NCI-H1417 (cell line): ENCODE measurements around the gene MIOX.
"Not testable (repeated sequence)": the region's sequence is repeated elsewhere in the genome, so short reads cannot be mapped to it uniquely, and the experiment has no call there.

ENCODE experiments used
- DNase-seq, 3 experiments: peaks; one replicate each; lab custom pipeline; 2025; lab: John Stamatoyannopoulos, UW

The MIOX gene

DNA sequence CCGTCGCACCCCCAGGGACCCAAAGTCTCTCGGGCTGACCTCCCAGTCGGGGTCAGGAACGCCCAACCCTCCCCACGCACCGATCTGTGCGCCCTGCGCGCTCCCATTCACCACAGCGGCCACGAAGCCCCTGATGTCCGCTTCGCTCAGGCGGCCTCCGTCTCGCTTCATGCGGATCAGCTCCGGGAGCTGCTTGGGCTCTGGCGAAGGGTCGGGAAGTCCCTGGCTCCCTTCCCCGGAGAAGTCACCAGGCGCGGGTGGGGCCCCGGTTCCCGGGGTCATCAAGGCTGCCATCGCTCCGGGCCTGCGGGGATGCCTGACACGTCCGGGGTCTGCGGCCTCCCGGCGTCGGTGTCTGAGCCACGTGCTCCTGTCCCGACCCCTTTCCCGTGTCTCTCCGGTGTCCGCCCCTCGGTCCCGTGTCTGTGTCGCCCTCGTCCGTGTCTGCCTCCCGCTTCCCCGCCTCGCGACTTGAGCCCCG lies 42.8 kb downstream of the MIOX start:
- DNase-seq = no peak

DNA sequence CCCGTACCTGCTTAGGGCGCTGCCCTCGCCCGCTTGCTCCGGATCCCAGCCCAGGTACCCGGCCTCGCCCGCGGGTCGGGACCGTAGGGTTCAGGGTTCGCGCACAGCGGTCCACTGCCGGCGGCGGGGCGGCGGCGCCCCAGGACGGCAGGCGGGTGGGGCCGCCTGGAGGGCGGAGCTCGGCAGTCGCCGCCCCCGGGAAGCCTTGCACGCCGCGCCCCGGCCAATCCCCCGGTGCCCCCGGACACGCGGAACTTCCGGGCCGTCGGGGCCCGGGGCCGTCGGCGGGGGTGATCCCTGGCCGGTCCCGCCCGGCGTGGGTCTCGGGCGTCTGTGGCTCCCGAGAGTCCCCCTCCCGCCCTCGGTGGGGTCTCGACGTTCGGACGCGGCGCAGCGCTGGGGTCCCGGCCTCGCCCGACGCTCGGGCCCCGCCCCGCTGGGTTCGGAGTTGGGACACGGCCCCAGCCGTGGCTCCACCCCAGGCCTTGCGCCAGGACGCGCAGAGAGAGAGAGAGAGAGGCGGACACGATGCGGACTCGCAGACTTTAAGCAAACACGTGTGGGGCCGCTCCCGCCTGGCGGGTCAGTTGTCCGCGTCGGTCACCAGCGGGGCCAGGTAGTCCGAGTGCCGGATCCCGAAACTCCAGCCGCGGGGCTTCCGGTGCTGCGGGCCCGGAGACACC lies 43.4 kb downstream of the MIOX start, which contains the start of gene TYMP:
TYMP (minus strand) TSS at position 116 of the 683 bp plus-strand sequence. CDS start 303 bp downstream, outside the sequence.
- no peak for DNase-seq

DNA sequence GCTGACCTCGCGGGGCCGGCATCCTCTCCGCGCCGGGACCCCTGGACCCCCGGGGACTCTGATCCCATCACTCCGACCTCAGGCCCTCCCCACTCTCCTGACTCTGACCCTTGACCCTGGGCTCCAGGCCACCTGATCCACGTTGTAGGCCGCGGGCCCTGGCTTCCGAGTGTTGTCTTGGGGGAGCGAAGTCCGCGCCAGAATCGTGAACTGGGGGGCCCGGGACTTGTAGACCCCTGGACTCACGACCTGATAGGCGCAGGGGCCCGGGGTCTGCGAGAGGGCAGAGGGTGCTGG lies 43.9 kb downstream of the MIOX start:
- no peak for DNase-seq

DNA sequence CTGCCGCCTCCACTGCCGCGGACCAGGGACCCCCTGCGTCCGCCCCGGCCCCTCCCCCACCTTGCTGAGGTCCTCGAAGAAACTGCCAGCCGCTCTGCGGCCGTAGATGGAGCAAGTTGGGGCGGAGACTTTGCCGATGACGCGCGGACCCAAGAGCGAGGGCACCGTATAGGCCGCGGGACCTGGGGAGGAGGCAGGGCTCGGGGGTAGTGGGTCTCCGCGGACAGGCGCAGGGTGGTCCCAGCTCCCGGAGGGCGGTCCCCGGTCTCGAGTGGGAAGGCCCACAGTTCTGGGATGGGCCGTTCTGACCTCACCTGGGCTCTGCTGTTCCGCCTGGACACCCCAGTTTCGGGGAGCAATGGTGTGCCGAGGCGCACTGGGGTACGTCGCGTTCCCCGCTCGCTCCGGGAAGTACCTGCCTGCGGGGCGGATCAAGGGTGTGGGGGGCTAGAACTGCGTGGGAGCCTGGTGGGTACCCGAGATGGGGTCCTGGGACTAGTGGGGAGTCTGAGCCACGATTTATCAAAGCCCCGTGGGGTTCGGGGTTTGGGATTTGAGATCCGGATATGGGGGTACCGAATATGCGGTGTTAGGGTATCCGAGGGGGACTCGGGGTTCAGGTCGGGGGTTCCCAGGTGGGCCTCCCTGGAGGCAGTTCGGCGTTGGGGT lies 44.4 kb downstream of the MIOX start:
- DNase-seq = peak in 1 of 3 experiments; percentile 2

DNA sequence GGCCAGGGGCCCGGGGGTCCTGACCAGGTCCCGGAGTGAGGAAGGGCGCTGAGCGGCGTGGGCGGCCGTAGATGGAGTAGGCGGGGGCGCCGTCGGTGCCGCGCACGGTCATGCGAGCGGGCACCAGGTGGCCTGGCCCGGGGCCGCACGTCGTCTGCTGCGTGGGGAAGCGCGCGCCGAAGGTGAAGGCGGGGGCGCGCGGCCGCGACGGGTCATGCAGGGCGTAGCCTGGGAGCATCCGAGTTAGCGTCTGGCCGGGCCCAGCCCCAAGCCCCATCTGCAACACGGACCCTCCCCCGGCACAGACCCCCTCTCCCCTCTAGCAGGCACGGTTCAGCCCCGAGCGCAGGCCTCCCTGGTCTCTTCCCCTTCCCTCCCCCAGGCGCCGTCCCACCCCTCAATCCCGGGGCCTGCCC lies 44.9 kb downstream of the MIOX start:
- DNase-seq = peak in 2 of 3 experiments; percentile 44 to 54

DNA sequence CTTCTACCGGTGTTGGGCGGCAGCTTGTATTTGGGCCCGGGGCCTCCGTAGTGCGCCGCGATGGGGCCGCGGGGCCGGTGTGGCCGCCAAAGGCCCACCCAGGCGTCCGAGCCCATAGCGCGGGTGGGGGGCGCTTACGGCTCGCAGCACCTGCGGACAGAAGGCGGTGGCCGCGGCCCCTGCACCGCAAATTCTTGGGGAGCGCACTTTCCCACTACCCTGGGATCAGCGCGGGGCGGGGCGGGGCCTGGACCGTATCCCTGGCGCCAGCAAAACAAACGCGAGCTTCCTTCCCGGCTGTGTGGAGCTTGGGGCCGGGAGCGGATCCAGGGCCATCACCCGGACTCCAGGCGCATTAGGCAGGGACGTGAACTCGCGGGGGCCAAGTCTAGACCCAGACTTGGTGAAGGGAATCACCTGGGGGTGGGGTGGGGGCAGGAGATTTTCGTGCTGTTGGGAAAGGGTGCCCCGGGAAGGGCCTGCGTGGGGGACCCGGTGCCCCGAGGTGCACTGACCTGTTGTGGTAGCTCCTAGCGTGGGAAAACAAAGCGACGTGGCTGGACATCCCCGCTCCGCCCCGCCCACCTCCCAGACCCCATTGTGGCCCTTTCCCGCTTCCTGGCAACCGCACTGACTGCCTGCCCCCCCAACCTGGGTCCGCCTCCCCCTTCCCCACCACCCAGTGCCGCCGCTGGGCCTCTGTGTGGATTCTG lies 45.5 kb downstream of the MIOX start:
- peak in 2 of 3 experiments; percentile 56 to 61 for DNase-seq

DNA sequence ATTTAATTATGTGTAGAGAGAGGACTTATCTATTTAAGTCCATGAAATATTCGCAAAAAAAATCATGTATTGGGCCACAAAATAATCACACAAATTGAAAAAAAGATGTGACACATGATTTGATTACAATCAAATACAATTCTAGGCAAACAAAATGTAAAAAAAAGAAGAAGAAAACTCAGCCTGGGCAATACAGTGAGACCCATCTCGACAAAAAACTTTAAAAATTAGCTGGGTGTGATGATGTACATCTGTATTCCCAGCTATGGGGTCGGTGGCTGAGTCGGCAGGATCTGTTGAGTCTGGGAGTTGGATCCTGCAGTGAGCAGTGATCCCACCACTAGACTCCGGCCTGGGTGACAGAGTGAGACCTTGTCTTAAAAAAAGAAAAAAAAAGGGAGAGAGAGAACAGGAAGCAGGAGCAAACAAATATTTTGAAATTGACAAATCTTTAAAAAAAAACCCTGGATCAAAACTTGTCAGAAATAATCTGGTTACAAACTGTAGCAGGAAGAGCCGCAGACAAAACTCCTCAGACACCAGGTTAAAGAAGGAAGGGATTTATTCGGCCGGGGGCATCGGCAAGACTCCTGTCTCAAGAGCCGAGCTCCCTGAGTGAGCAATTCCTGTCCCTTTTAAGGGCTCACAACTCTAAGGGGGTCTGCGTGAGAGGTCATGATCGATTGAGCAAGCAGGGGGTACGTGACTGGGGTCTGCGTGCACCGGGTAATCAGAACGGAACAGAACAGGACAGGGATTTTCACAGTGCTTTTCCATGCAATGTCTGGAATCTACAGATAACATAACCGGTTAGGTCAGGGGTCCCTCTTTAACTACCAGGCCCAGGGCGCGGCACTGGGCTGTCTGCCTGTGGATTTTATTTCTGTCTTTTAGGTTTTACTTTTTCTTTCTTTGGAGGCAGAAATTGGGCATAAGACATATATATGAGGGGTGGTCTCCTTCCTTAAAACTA lies 46.5 kb downstream of the MIOX start:
- DNase-seq = no peak

DNA sequence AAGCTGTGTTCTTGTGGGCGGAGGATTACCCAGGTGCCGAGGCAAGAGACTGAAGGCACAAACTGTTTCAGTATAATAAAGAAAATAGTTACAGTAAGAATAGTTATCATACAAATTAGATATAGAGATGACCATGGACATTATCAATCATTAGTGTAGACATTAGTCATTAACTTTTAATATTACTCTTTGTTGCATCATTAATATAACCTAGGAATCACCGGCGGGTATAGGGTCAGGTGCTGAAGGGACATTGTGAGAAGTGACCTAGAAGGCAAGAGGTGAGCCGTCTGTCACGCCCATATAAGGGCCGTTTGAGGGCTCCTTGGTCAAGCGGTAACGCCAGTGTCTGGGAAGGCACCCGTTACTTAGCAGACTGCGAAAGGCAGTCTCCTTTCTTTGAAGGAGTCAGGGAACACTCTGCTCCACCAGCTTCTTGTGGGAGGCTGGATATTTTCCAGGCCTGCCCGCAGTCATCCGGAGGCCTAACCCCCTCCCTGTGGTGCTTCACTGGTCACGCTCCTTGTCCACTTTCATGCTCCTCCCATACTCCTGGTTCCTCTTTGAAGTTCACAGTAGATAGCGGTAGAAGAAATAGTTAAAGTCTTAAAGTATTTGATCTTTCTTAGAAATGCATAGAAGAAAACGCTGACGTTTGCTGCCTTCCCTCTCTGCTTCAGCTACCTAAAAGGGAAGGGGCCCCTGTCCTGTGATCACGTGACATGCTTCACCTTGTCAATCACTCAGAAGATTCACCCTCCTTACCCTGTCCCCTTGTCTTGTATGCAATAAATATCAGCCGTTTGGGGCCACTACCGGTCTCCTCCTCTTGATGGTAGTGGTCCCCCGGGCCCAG lies 47.4 kb downstream of the MIOX start:
- not testable (repeated sequence) for DNase-seq

DNA sequence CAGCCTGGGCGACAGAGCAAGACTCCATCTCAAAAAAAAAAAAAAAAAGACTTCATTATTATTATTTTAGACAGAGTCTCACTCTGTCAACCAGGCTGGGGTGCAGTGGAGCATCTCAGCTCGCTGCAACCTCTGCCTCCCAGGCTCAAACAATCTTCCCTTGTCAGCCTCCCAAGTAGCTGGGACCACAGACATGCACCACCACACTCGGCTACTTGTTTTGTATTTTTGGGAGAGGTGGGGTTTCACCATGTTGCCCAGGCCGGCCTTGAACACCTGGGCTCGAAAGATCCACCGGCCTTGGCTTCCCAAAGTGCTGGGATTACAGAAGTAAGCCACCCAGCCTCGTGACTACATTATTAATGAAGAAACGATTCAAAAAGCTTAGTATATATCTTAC lies 48.5 kb downstream of the MIOX start:
- DNase-seq = no peak

DNA sequence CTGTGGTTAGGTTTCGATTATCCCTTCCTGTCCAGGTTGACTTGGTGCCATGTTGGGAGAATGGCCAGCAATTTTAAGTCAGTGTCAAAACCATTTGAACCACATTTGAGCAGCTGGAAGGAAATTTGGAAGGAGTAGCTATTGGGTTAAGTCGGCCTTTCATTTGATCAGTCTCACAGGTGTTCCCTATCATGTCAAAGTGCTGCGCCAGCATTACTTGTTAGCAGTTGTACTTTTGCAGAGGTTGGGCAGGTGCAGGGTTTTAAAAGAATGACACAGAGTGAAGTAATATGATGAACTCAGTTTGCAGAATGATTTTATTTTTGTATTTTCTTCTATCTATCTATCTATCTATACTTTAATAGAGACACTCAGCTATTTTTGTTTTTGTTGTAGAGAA lies 49.6 kb downstream of the MIOX start:
- DNase-seq = no peak

DNA sequence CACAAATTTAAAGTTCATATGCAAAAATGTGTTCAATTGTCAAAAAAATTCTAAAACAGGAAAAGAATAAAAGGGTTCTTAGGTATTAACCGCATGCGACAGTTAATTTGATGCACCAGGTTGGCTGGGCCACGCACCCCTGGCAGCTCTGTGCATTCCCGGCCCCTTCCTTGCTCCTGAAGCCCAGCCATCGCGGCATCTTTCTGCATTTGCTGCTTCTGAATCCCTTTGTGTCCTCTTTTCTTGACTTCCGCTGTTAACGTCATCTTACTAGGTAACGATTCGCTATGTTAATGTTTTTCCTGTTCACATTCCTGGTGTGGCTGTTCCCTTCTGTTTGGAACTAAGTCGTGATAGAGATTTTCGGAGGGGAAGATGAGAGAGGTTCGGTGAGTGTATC lies 51.1 kb downstream of the MIOX start:
- no peak for DNase-seq
